A549 (cell line): Measurements from ENCODE around the gene SYMPK. TPM values are rescaled to one million over a fixed set of nuclear protein-coding genes. Genes with fewer than 3 reads are reported as not detected.

Experiments
- ATAC-seq, 2 experiments: fragments of 200-7000 bp in 1 of 2; fragments of >200 bp in 1 of 2; cut with Nextera tagmentation in 1 of 2; cut with Tn5 transposase in 1 of 2; 3 replicates each; pipeline versions ENCODE4 v1.8.0 to v1.9.1; 2018 to 2020; ENCODE audit warnings: mild to moderate bottlenecking in 1 of 2, moderate library complexity in 1 of 2
- CTCF ChIA-PET: fragments of 300-600 bp; sonication (Branson Sonifier 250); formaldehyde crosslinking; extraction: SDS; loops from one replicate; lab custom pipeline; 2021; ENCODE audit warnings: antibody characterized with exemption, inconsistent platforms; lab: Yijun Ruan, JAX
- POLR2A ChIA-PET: fragments of 350-600 bp; formaldehyde crosslinking; extraction: SDS; loops from one replicate; lab custom pipeline; 2021; ENCODE audit warnings: antibody characterized with exemption, inconsistent platforms; lab: Yijun Ruan, JAX
- DNase-seq, 2 experiments: peaks; one replicate each; pipeline versions ENCODE4 v3.0.0 to v3.0.0-alpha.2; 2011 to 2016; ENCODE audit warnings: low read depth in 1 of 2, low spot score in 1 of 2
- FAIRE-seq: peaks from 2 replicates; lab custom pipeline; 2011; peaks lifted over from hg19 to GRCh38; lab: Jason Lieb, UNC
- H3K27ac ChIP-seq, 2 experiments: fragments of >200 bp; sonication (Bioruptor Twin); formaldehyde crosslinking; 3 replicates each; pipeline ENCODE4 v1.5.1; 2016 to 2017
- H3K4me1 ChIP-seq: fragments of >200 bp; sonication (Bioruptor Twin); formaldehyde crosslinking; 3 replicates; pipeline ENCODE4 v1.6.1; 2016
- H3K4me2 ChIP-seq: fragments of >200 bp; sonication (Bioruptor Twin); formaldehyde crosslinking; 3 replicates; pipeline ENCODE4 v1.6.1; 2016
- H3K4me3 ChIP-seq: fragments of >200 bp; sonication (Bioruptor Twin); formaldehyde crosslinking; 3 replicates; pipeline ENCODE4 v1.5.1; 2016
- H3K9me3 ChIP-seq: fragments of >200 bp; sonication (Bioruptor Twin); formaldehyde crosslinking; 3 replicates; pipeline ENCODE4 v1.6.1; 2016
- CHD2 ChIP-seq: fragments of 150-350 bp; IDR thresholded peaks from 2 replicates; pipeline ENCODE4 v1.6.1; 2014; ENCODE audit warnings: low read length; ENCODE audit not compliant: partially characterized antibody
- CTCF ChIP-seq: fragments of >200 bp; sonication (Bioruptor Twin); formaldehyde crosslinking; IDR thresholded peaks from 3 replicates; pipeline ENCODE4 v1.5.1; 2016
- EP300 ChIP-seq, 2 experiments: fragments of >200 bp; sonication (Bioruptor Twin); formaldehyde crosslinking; IDR thresholded peaks; 2 replicates in 1 of 2; 3 replicates in 1 of 2; pipeline ENCODE4 v1.6.1; 2016 to 2017
- FOSB ChIP-seq: fragments of 250-450 bp; sonication (Bioruptor Pico); IDR thresholded peaks from 2 replicates; pipeline ENCODE4 v1.5.0; 2020; ENCODE audit warnings: mild to moderate bottlenecking, moderate library complexity
- FOSL2 ChIP-seq, 2 experiments: fragments of 450-650 bp in 1 of 2; fragments of >200 bp in 1 of 2; sonication (Bioruptor Twin) in 1 of 2; formaldehyde crosslinking; IDR thresholded peaks; 2 replicates each; pipeline versions ENCODE4 v1.5.0 to v1.6.1; 2016 to 2020; ENCODE audit warnings: mild to moderate bottlenecking in 1 of 2, moderate library complexity in 1 of 2
- FOXS1 ChIP-seq: fragments of 250-450 bp; sonication (Bioruptor Pico); IDR thresholded peaks from 2 replicates; pipeline ENCODE4 v1.5.0; 2020; ENCODE audit warnings: mild to moderate bottlenecking, moderate library complexity
- GATA3 ChIP-seq: IDR thresholded peaks from 2 replicates; pipeline ENCODE4 v1.6.1; 2012; ENCODE audit warnings: borderline replicate concordance
- HMGXB4 ChIP-seq: fragments of 250-450 bp; sonication (Bioruptor Pico); IDR thresholded peaks from 2 replicates; pipeline ENCODE4 v1.5.0; 2021; ENCODE audit warnings: mild to moderate bottlenecking, moderate library complexity, borderline replicate concordance
- HOXB13 ChIP-seq: fragments of 250-450 bp; sonication (Bioruptor Pico); IDR thresholded peaks from 2 replicates; pipeline ENCODE4 v1.5.0; 2020; ENCODE audit warnings: low read depth, mild to moderate bottlenecking, moderate library complexity
- KDM5A ChIP-seq: fragments of 200-600 bp; sonication (generic); IDR thresholded peaks from 2 replicates; pipeline ENCODE4 v1.6.1; 2016; ENCODE audit warnings: antibody characterized with exemption, mild to moderate bottlenecking
- MAFK ChIP-seq: fragments of 450-650 bp; IDR thresholded peaks from 2 replicates; pipeline ENCODE4 v1.6.1; 2014; ENCODE audit not compliant: partially characterized antibody
- MAZ ChIP-seq: fragments of 150-350 bp; IDR thresholded peaks from 2 replicates; pipeline ENCODE4 v1.6.1; 2014; ENCODE audit warnings: antibody characterized with exemption, low read depth, low read length, borderline replicate concordance
- NPAS2 ChIP-seq: fragments of 250-450 bp; sonication (Bioruptor Pico); IDR thresholded peaks from 2 replicates; pipeline ENCODE4 v1.8.0; 2022; ENCODE audit warnings: mild to moderate bottlenecking, moderate library complexity, borderline replicate concordance
- NR3C1 ChIP-seq: fragments of >200 bp; sonication (Bioruptor Twin); formaldehyde crosslinking; IDR thresholded peaks from 3 replicates; pipeline ENCODE4 v1.6.1; 2017
- POLR2A ChIP-seq: IDR thresholded peaks from 2 replicates; pipeline ENCODE4 v1.6.1; 2012; ENCODE audit warnings: mild to moderate bottlenecking, low read length
- RARB ChIP-seq: fragments of 250-450 bp; sonication (Bioruptor Pico); IDR thresholded peaks from 2 replicates; pipeline ENCODE4 v1.8.0; 2021; ENCODE audit warnings: mild to moderate bottlenecking, moderate library complexity
- SREBF2 ChIP-seq: fragments of 450-650 bp; IDR thresholded peaks from 2 replicates; pipeline ENCODE4 v1.6.1; 2014; ENCODE audit warnings: mild to moderate bottlenecking, moderate library complexity
- WGBS: methylation state at CpG from one replicate; pipeline ENCODE4 v1.1.6; 2017; ENCODE audit errors: missing lambda C conversion rate; 5-methylcytosine and 5-hydroxymethylcytosine counted together
- polyA plus RNA-seq, 4 experiments: library from polyadenylated mRNA; depleted of rRNA in 3 of 4; stranded (reverse); fragments of >200 nt; fragmentation: RNase III in 1 of 4; extraction: RNeasy Plus Mini Kit Qiagen cat#74134 plus additional on column Dnase treatment in 1 of 4; gene quantifications; 2 replicates in 3 of 4; 3 replicates in 1 of 4; pipeline ENCODE4 v1.2.3, GENCODE V29; 2011 to 2017
- TF ChIP-seq, protein P1 (sequence below): fragments of 150-350 bp; IDR thresholded peaks from 2 replicates; pipeline ENCODE4 v1.6.1; 2014; ENCODE audit warnings: low read depth, mild to moderate bottlenecking, low read length
- TF ChIP-seq, protein P2 (sequence below): fragments of 450-650 bp; IDR thresholded peaks from 2 replicates; pipeline ENCODE4 v1.6.1; 2014; ENCODE audit warnings: antibody characterized with exemption
- TF ChIP-seq, protein P3 (sequence below): fragments of >200 bp; sonication (Bioruptor Twin); formaldehyde crosslinking; IDR thresholded peaks from 3 replicates; pipeline ENCODE4 v1.6.1; 2016

Gene SYMPK
- polyA plus RNA-seq, 2 of the 4 experiments (the other 2 are of a cell fraction): 61.9 to 105 TPM

GRCh38 chr19:45878043-45878794, 15.3 kb upstream of the SYMPK start:
- H3K27ac ChIP-seq: peak overlapping the region in 1 of 2 experiments; percentile 25; a peak in 3 of 6 replicates
- no peak for ATAC-seq
- TF ChIP-seq FOSL2 (IDR thresholded peaks at IDR 0.05) (no peak), FOSL2 (CRISPR knock-in tag; IDR thresholded peaks at IDR 0.05) (0 out of 2 replicates have a peak, but pooled peaks have one; percentile 9), MAZ (no peak)
- POLR2A ChIA-PET: no interaction called here
- CTCF ChIA-PET: interaction anchor here (9.0 to 12.8 kb wide), 2 partner anchors 10 to 62 kb away, joined by 151 to 315 read pairs; partner anchors contain the start of genes FOXA3, RSPH6A and SYMPK
- no peak for DNase-seq
- H3K4me2 ChIP-seq: no peak overlapping the region
- WGBS: 60% methylated on average over 11 of the region's 11 CpGs
- no peak for FAIRE-seq
- H3K9me3 ChIP-seq: no peaks in the 10 kb centered on the region
- no peak overlapping the region for H3K4me3 ChIP-seq
- peaks cover 21% of the 10 kb centered on the region for H3K4me1 ChIP-seq

DNA sequence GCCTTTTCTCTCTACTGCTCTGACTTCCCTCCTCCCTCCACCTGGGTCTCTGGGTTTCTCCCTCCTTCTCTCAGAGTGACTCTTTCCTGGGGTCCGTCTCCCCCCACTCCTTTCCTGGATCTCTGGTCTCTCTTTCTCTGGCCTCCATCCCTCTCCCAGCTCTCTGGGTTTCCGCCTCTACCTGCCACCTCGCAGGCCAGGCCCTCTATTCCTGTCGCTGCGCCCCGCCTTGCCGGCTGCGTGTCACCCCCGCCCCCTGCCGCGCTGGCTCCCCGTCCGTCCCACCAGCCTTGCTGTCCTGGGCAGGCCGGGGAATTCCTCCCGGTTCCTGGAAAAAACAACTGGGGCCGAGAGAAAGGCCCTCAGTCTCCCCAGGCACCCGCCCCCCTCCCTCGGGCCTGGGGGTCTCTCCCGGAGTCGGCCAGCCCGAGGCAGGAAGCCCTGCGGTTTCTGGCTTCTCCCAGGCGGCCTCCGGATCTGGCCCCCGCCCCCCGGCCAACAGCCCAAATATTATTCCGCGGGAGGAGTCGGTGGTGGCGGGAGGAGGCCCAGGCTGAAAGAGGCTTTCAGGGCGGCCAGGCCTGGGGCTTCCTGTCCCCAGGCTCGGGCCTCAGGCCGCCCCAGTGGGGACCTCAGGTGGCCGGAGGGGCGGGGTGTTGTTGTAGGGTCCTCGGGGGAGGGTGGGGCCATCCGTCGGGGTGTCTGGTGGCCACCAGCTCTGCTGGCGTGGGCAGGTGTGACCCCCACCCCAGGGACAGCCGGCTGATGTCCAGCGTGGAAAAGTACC, 13.7 kb upstream of the SYMPK start:
- WGBS: 79% methylated on average over 28 of the region's 41 CpGs
- ATAC-seq: no peak

GRCh38 chr19:45876161-45876410, 13.1 kb upstream of the SYMPK start:
- peaks cover 2% of the 10 kb centered on the region for H3K4me1 ChIP-seq
- DNase-seq (no peak), ATAC-seq (peak; percentile 30 to 40; a peak in 4 of 6 replicates), FAIRE-seq (no peak)
- no peak for TF ChIP-seq HOXB13 (CRISPR knock-in tag)
- no peak for TF ChIP-seq FOSB (CRISPR knock-in tag)
- TF ChIP-seq SREBF2: no peak
- TF ChIP-seq CHD2: no peak
- no peak for TF ChIP-seq NPAS2
- no peak for TF ChIP-seq RARB
- TF ChIP-seq, protein P1, sequence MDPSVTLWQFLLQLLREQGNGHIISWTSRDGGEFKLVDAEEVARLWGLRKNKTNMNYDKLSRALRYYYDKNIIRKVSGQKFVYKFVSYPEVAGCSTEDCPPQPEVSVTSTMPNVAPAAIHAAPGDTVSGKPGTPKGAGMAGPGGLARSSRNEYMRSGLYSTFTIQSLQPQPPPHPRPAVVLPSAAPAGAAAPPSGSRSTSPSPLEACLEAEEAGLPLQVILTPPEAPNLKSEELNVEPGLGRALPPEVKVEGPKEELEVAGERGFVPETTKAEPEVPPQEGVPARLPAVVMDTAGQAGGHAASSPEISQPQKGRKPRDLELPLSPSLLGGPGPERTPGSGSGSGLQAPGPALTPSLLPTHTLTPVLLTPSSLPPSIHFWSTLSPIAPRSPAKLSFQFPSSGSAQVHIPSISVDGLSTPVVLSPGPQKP: no peak
- no peak for TF ChIP-seq GATA3
- no peak for TF ChIP-seq KDM5A
- no peak for TF ChIP-seq CTCF
- no peak for TF ChIP-seq HMGXB4 (CRISPR knock-in tag)
- TF ChIP-seq, protein P2, sequence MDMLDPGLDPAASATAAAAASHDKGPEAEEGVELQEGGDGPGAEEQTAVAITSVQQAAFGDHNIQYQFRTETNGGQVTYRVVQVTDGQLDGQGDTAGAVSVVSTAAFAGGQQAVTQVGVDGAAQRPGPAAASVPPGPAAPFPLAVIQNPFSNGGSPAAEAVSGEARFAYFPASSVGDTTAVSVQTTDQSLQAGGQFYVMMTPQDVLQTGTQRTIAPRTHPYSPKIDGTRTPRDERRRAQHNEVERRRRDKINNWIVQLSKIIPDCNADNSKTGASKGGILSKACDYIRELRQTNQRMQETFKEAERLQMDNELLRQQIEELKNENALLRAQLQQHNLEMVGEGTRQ: no peak
- TF ChIP-seq, protein P3, sequence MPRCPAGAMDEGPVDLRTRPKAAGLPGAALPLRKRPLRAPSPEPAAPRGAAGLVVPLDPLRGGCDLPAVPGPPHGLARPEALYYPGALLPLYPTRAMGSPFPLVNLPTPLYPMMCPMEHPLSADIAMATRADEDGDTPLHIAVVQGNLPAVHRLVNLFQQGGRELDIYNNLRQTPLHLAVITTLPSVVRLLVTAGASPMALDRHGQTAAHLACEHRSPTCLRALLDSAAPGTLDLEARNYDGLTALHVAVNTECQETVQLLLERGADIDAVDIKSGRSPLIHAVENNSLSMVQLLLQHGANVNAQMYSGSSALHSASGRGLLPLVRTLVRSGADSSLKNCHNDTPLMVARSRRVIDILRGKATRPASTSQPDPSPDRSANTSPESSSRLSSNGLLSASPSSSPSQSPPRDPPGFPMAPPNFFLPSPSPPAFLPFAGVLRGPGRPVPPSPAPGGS: no peak
- 69% methylated on average over 4 of the region's 4 CpGs for WGBS
- H3K27ac ChIP-seq: peak overlapping the region in 1 of 2 experiments; percentile 30; a peak in 1 of 6 replicates
- H3K9me3 ChIP-seq: no peaks in the 10 kb centered on the region
- POLR2A ChIA-PET: no interaction called here
- H3K4me2 ChIP-seq: no peak overlapping the region
- H3K4me3 ChIP-seq: no peak overlapping the region
- CTCF ChIA-PET: interaction anchor here (0.7 to 2.4 kb wide), 2 partner anchors 12 to 58 kb away, joined by 4 to 9 read pairs; partner anchors contain the start of gene FOXA3

More for the DNA sequence above, 13.7 kb upstream of the SYMPK start:
- TF ChIP-seq, protein P2: no peak
- TF ChIP-seq EP300 (IDR thresholded peaks at IDR 0.05) (no peak), SREBF2 (no peak), MAFK (no peak), CHD2 (no peak), FOXS1 (CRISPR knock-in tag) (no peak), NR3C1 (no peak), POLR2A (no peak)
- TF ChIP-seq, all 56 proteins: peak for 0
- FAIRE-seq (no peak), DNase-seq (no peak)
- Histone ChIP-seq H3K27ac (peak overlapping the region in 1 of 2 experiments; percentile 30; a peak in 1 of 6 replicates), H3K4me3 (no peak overlapping the region), H3K4me1 (peaks cover 8% of the 10 kb centered on the region), H3K9me3 (no peaks in the 10 kb centered on the region), H3K4me2 (no peak overlapping the region)
- ChIA-PET CTCF (interaction anchor here (0.7 to 2.4 kb wide), 2 partner anchors 12 to 59 kb away, joined by 4 to 9 read pairs; partner anchors contain the start of gene FOXA3), POLR2A (no interaction called here)
